Cardiac muscle cell (in vitro differentiated cells and primary cell): Measurements from ENCODE around the gene SRSF7. TPM values are rescaled to one million over a fixed set of nuclear protein-coding genes. Genes with fewer than 3 reads are reported as not detected.
"Not testable (repeated sequence)": the region's sequence is repeated elsewhere in the genome, so short reads cannot be mapped to it uniquely, and the experiment has no call there.

Source experiments
- DNase-seq, 2 donors: peaks; one replicate each; pipeline versions ENCODE4 v3.0.0 to v3.0.0-alpha.2; 2010 to 2017; ENCODE audit warnings: low read depth in 1 of 2, low spot score in 1 of 2
- H3K27ac ChIP-seq: fragments of 200-600 bp; sonication (generic); 2 replicates; pipeline ENCODE4 v1.5.1; 2016
- H3K27me3 ChIP-seq: fragments of 200-600 bp; sonication (generic); 2 replicates; pipeline ENCODE4 v1.6.0; 2016; ENCODE audit warnings: control low read depth
- H3K36me3 ChIP-seq: fragments of 200-600 bp; sonication (generic); 2 replicates; pipeline ENCODE4 v1.5.1; 2016; ENCODE audit warnings: control low read depth
- H3K4me1 ChIP-seq: fragments of 200-600 bp; sonication (generic); 2 replicates; pipeline ENCODE4 v1.8.1; 2017; ENCODE audit warnings: low read depth, mild to moderate bottlenecking, mixed run types
- H3K4me3 ChIP-seq: fragments of 200-600 bp; sonication (generic); 2 replicates; pipeline ENCODE4 v1.5.1; 2016; ENCODE audit warnings: mild to moderate bottlenecking
- H3K9me3 ChIP-seq: fragments of 200-600 bp; sonication (generic); 2 replicates; pipeline ENCODE4 v1.5.1; 2017; ENCODE audit warnings: low read depth, mild to moderate bottlenecking, control low read depth
- polyA plus RNA-seq: library from polyadenylated mRNA; unstranded; fragments of >200 nt; fragmentation: Nextera tagmentation; extraction: Ambion mirVana; gene quantifications from 2 replicates; pipeline ENCODE4 v1.2.1, GENCODE V29; 2016
- total RNA-seq: library from RNA; depleted of rRNA; stranded (reverse); fragments of >200 nt; gene quantifications from 2 replicates; pipeline ENCODE4 v1.2.3, GENCODE V29; 2016
- TF ChIP-seq, protein P1 (sequence below): IDR thresholded peaks from 2 replicates; pipeline ENCODE4 v1.5.1; 2012; ENCODE audit warnings: low read depth, mild to moderate bottlenecking, low read length

SRSF7 gene
- total and polyA plus RNA-seq, 2 experiments from 2014 or later: 118 to 136 TPM

- no peaks in the 10 kb centered on the region for H3K27me3 ChIP-seq
- DNase-seq: no peak
- H3K27ac ChIP-seq: peak overlapping the region; percentile 11
- no peaks in the 10 kb centered on the region for H3K9me3 ChIP-seq
- H3K36me3 ChIP-seq: peaks cover 40% of the 10 kb centered on the region
- H3K4me1 ChIP-seq: peaks cover 28% of the 10 kb centered on the region
- TF ChIP-seq, protein P1, sequence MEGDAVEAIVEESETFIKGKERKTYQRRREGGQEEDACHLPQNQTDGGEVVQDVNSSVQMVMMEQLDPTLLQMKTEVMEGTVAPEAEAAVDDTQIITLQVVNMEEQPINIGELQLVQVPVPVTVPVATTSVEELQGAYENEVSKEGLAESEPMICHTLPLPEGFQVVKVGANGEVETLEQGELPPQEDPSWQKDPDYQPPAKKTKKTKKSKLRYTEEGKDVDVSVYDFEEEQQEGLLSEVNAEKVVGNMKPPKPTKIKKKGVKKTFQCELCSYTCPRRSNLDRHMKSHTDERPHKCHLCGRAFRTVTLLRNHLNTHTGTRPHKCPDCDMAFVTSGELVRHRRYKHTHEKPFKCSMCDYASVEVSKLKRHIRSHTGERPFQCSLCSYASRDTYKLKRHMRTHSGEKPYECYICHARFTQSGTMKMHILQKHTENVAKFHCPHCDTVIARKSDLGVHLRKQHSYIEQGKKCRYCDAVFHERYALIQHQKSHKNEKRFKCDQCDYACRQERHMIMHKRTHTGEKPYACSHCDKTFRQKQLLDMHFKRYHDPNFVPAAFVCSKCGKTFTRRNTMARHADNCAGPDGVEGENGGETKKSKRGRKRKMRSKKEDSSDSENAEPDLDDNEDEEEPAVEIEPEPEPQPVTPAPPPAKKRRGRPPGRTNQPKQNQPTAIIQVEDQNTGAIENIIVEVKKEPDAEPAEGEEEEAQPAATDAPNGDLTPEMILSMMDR: no peak
- no peak overlapping the region for H3K4me3 ChIP-seq
These were observed 8.2 kb downstream of the SRSF7 start for GRCh38 chr2:38742797-38743559.

GRCh38 chr2:38740851-38741731, 10.1 kb downstream of the SRSF7 start:
- Histone ChIP-seq H3K27me3 (no peaks in the 10 kb centered on the region), H3K4me1 (peaks cover 19% of the 10 kb centered on the region), H3K9me3 (no peaks in the 10 kb centered on the region), H3K4me3 (no peak overlapping the region), H3K36me3 (peaks cover 21% of the 10 kb centered on the region), H3K27ac (peak overlapping the region; percentile 34)
- peak; percentile 63 to 72 for DNase-seq
- TF ChIP-seq, protein P1: peak; percentile 52

GRCh38 chr2:38739524-38739923, 11.6 kb downstream of the SRSF7 start:
- TF ChIP-seq, protein P1: no peak
- Histone ChIP-seq H3K27ac (no peak overlapping the region), H3K36me3 (peaks cover 8% of the 10 kb centered on the region), H3K4me3 (no peak overlapping the region), H3K4me1 (peaks cover 13% of the 10 kb centered on the region), H3K27me3 (no peaks in the 10 kb centered on the region), H3K9me3 (no peaks in the 10 kb centered on the region)
- no peak for DNase-seq

- Histone ChIP-seq H3K9me3 (no peaks in the 10 kb centered on the region), H3K36me3 (no peaks in the 10 kb centered on the region), H3K27me3 (no peaks in the 10 kb centered on the region), H3K4me1 (no peaks in the 10 kb centered on the region), H3K27ac (no peak overlapping the region), H3K4me3 (no peak overlapping the region)
- DNase-seq: no peak
- TF ChIP-seq, protein P1: no peak
These were observed 13.2 kb downstream of the SRSF7 start for GRCh38 chr2:38737925-38738324.

DNA sequence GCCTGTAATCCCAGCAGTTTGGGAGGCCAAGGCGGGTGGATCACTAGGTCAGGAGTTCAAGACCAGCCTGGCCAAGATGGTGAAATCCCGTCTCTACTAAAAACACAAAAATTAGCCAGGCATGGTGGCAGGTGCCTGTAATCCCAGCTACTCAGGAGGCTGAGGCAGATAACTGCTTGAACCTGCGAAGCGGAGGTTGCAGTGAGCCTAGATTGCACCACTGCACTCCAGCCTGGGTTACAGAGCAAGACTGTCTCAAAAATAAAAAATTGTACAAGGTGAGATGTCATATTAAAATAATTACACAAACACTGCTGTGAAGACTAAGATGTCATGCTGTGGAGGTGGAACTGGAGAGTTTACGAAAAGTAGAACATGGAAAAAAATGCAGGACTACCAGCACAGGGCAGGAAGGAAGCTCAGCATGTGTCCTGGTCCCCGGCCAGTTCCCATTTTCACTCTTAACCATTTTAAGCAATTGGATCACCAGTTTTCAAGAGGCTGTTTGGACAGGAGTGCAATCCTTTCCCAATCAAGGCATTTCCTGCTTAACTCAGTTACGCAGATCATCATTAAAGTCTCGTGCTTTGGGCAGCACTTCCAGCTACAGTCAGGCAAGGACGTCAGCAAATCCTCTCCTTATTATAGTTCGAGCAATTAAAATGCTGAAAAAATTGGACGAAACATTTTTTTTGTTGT, 14.0 kb downstream of the SRSF7 start:
- peak in 1 of 2 donors; percentile 80 for DNase-seq
- H3K9me3 ChIP-seq, H3K27ac ChIP-seq, H3K4me1 ChIP-seq, H3K36me3 ChIP-seq, H3K4me3 ChIP-seq, H3K27me3 ChIP-seq: not testable (repeated sequence)
